ENCODE results near the gene ABCC8.

ABCC8 gene

GRCh38 chr11:17402486-17402885 is 74.2 kb downstream of the ABCC8 start:
- no peak for DNase-seq

GRCh38 chr11:17401841-17402240 is 74.8 kb downstream of the ABCC8 start:
- no peak for DNase-seq

- no peak for DNase-seq
Observed at GRCh38 chr11:17401316-17401715, 75.3 kb downstream of the ABCC8 start.

GRCh38 chr11:17400048-17400775 is 76.4 kb downstream of the ABCC8 start:
- no peak for DNase-seq

- no peak for DNase-seq
Observed at GRCh38 chr11:17399236-17399635, 77.4 kb downstream of the ABCC8 start.

- DNase-seq = no peak
Observed at GRCh38 chr11:17397311-17398002, 79.2 kb downstream of the ABCC8 start.

- DNase-seq = no peak
Observed at GRCh38 chr11:17396598-17397310, 79.9 kb downstream of the ABCC8 start.

- DNase-seq = no peak
Observed at GRCh38 chr11:17395978-17396377, 80.7 kb downstream of the ABCC8 start.

- DNase-seq = no peak
Observed at GRCh38 chr11:17395554-17395961, 81.1 kb downstream of the ABCC8 start.

GRCh38 chr11:17394743-17395390 is 81.8 kb downstream of the ABCC8 start:
- no peak for DNase-seq

GRCh38 chr11:17393472-17393871 is 83.2 kb downstream of the ABCC8 start:
- no peak for DNase-seq

GRCh38 chr11:17392872-17393271 is 83.8 kb downstream of the ABCC8 start:
- DNase-seq = no peak

- no peak for DNase-seq
Observed at GRCh38 chr11:17391493-17392355, 84.9 kb downstream of the ABCC8 start.

GRCh38 chr11:17389957-17390649 is 86.5 kb downstream of the ABCC8 start:
- no peak for DNase-seq

GRCh38 chr11:17389211-17389956 is 87.3 kb downstream of the ABCC8 start:
- DNase-seq = peak; percentile 28

GRCh38 chr11:17388609-17389210 is 87.9 kb downstream of the ABCC8 start, which contains the start of gene KCNJ11:
TSS of gene KCNJ11 (minus strand) at chr11:17388659. CDS start at chr11:17388091, 568 bp downstream.
- DNase-seq = no peak

- no peak for DNase-seq
Observed at GRCh38 chr11:17387811-17388210, 88.8 kb downstream of the ABCC8 start.

- no peak for DNase-seq
Observed at GRCh38 chr11:17387254-17387653, 89.4 kb downstream of the ABCC8 start.

GRCh38 chr11:17386331-17387084 is 90.1 kb downstream of the ABCC8 start:
- DNase-seq = peak; percentile 17

Data from fibroblast of skin of back (primary cell).